Progenitor cell of endocrine pancreas (in vitro differentiated cells): ENCODE measurements around the gene PLAC9. TPM values are rescaled to one million over a fixed set of nuclear protein-coding genes. Genes with fewer than 3 reads are reported as not detected.
A peak's percentile ranks its signal among the peaks of the same experiment; 100 is the strongest.

Experiments used
- DNase-seq: peaks from one replicate; pipeline ENCODE4 v3.0.0; 2021; ENCODE audit warnings: low spot score; ENCODE audit not compliant: unreplicated experiment
- H3K27ac Mint-ChIP-seq: 2 replicates; pipeline ENCODE4 v1.8.0; 2021; ENCODE audit warnings: mild to moderate bottlenecking, moderate library complexity, mixed read lengths
- H3K27me3 Mint-ChIP-seq: 2 replicates; pipeline ENCODE4 v1.8.0; 2021; ENCODE audit warnings: mixed read lengths
- H3K36me3 Mint-ChIP-seq: 2 replicates; pipeline ENCODE4 v1.8.0; 2022; ENCODE audit warnings: mixed read lengths; ENCODE audit not compliant: insufficient read depth
- H3K4me1 Mint-ChIP-seq: 2 replicates; pipeline ENCODE4 v1.8.0; 2021; ENCODE audit warnings: low read depth, mixed read lengths
- H3K4me3 Mint-ChIP-seq: 2 replicates; pipeline ENCODE4 v1.8.0; 2021; ENCODE audit warnings: low read depth, mild to moderate bottlenecking, moderate library complexity, mixed read lengths
- H3K9me3 Mint-ChIP-seq: 2 replicates; pipeline ENCODE4 v1.8.0; 2021; ENCODE audit warnings: low read depth, mixed read lengths
- CTCF ChIP-seq: fragments of 200-600 bp; sonication (generic); IDR thresholded peaks from one replicate; pipeline ENCODE4 v1.5.0; 2021; ENCODE audit warnings: antibody characterized with exemption, mild to moderate bottlenecking; ENCODE audit not compliant: unreplicated experiment
- total RNA-seq: library from RNA; stranded (reverse); gene quantifications from 2 replicates; pipeline ENCODE4 v1.2.1, GENCODE V29; 2021

Gene PLAC9
- total RNA-seq, 1 donor from 2014 or later: 0.79 TPM

DNA sequence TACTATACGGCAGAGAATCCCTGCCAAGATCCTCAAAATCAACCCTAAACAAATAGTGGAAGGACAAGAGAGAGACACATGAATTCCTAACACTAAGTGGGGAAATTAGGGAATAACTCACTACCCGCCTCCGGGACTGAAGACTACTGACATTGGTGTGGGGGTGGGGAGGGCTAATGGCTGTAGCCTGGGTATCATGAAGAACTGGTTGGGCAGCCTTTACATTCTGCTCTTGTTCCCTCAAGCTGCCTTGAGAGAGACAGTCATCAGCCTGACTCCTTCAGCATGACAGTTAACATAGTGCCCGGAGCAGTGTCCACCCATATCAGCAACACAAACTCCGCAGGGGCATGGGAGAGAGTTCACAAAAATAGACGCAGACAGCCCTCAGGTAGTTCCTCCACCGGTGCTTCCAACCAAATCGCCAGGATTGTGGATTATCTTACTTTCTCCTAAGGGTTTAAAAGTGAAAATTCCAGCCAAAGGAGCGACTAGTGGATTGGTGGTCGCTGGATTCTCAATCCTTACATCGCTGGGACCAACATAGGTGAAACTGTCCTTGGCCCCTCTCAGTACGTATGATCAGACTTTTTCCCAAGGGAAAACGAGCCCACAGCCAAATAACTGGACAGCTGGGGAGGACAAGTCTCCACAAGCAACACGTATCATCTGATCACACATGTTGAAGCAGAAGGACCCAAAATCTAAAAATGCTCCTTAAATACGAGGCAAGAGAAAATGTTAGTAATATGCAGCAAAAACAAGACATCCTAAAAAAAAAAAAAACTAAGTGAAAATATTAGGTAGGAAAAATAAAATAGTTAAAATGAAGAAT lies 31.5 kb upstream of the PLAC9 start:
- no peak for TF ChIP-seq CTCF
- no peak for DNase-seq
- no peak overlapping the region for H3K27ac Mint-ChIP-seq
- peaks cover 5% of the 10 kb centered on the region for H3K4me1 Mint-ChIP-seq
- no peaks in the 10 kb centered on the region for H3K27me3 Mint-ChIP-seq
- no peaks in the 10 kb centered on the region for H3K36me3 Mint-ChIP-seq
- no peak overlapping the region for H3K4me3 Mint-ChIP-seq
- no peaks in the 10 kb centered on the region for H3K9me3 Mint-ChIP-seq

DNA sequence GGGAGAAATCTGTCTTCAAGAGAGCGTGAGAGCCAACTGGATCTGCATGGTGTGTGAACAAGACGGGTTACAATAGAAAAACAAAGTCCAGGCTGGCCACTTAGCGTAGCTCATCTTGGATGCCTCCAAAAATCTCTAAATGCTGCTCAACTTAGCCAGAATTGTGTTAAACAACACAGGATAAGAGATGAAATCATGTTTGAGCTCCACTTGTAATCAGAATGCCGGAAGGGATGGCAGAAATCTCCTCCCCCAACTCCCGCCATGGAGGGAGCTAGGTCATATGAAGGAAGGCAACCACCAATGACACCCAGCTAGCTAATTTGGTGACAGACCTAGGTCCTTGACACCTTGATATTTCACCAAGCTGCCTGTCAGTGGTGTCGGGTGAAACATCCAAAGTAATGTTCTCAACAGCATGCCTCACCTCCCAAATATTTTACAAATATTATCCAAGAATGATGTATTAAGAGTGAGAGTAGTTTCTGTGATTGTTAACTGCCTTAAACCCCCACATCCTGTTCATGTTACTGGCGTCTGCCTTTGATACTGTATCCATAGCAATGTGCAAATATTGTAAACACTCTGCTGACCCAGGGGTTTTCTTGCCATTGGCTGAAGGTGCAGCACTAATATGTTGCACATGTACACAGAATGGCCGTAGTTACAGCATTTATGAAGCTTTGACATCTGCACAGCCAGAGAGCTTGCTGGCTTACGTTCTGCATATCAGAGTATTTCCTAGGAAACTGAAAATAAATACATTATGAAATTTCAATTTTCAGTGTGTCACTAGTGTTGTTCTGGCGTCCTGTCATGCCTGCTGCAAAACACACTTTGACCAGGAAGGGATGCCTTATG lies 28.2 kb upstream of the PLAC9 start:
- TF ChIP-seq CTCF: no peak
- Mint-ChIP-seq H3K9me3 (peaks cover 10% of the 10 kb centered on the region), H3K27ac (no peak overlapping the region), H3K4me1 (peaks cover 7% of the 10 kb centered on the region), H3K4me3 (no peak overlapping the region), H3K36me3 (peaks cover 10% of the 10 kb centered on the region), H3K27me3 (no peaks in the 10 kb centered on the region)
- no peak for DNase-seq

DNA sequence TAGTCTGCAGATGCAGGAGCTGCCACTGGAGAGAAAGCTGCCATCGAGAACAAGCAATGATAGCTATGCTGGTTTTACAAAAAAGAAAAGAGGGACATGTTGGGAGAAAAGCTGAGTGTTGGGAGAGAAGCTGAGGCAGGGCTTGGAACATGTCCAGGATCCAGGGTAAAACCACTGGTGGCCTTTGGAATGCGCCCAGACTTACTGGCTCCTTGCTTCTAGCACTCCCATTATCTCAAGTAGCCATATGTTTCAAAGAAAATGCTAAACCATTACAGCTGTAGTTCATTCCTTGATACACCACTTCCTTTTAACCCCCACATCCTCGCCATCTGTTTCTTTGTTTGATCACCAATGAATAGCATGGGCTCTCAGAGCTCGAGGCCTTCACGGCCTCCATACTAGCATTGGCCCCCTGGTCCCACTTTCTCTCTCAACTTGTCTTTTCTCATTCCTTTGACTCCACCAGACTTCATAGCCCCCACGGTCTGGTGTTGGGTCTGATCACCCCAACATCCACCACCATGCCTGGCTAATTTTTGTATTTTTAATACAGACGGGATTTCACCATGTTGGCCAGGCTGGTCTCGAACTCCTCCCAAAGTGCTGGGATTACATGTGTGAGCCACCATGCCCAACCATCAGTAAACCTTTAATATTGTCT lies 23.8 kb upstream of the PLAC9 start:
- Mint-ChIP-seq H3K27ac (no peak overlapping the region), H3K9me3 (peaks cover 13% of the 10 kb centered on the region), H3K4me3 (no peak overlapping the region), H3K36me3 (peaks cover 13% of the 10 kb centered on the region), H3K27me3 (no peaks in the 10 kb centered on the region), H3K4me1 (peaks cover 16% of the 10 kb centered on the region)
- no peak for TF ChIP-seq CTCF
- DNase-seq: no peak

GRCh38 chr10:80110986-80111385 lies 21.5 kb upstream of the PLAC9 start:
- H3K27me3 Mint-ChIP-seq: no peaks in the 10 kb centered on the region
- TF ChIP-seq CTCF: no peak
- peaks cover 13% of the 10 kb centered on the region for H3K36me3 Mint-ChIP-seq
- H3K9me3 Mint-ChIP-seq: peaks cover 13% of the 10 kb centered on the region
- H3K4me3 Mint-ChIP-seq: peak overlapping the region; percentile 35
- no peak for DNase-seq
- H3K27ac Mint-ChIP-seq: peak overlapping the region; percentile 89
- peaks cover 13% of the 10 kb centered on the region for H3K4me1 Mint-ChIP-seq

- no peak overlapping the region for H3K27ac Mint-ChIP-seq
- H3K36me3 Mint-ChIP-seq: no peaks in the 10 kb centered on the region
- peaks cover 6% of the 10 kb centered on the region for H3K27me3 Mint-ChIP-seq
- no peak for TF ChIP-seq CTCF
- H3K9me3 Mint-ChIP-seq: no peaks in the 10 kb centered on the region
- no peak for DNase-seq
- no peak overlapping the region for H3K4me3 Mint-ChIP-seq
- no peaks in the 10 kb centered on the region for H3K4me1 Mint-ChIP-seq
Observed at GRCh38 chr10:80118669-80119068, 13.9 kb upstream of the PLAC9 start.
